Loucy (cell line): ENCODE data around the gene EDARADD.

ENCODE experiments used
- EZH2phosphoT487 ChIP-seq: fragments of 200-600 bp; IDR thresholded peaks from 2 replicates; pipeline ENCODE4 v1.6.1; 2018; ENCODE audit warnings: antibody characterized with exemption, mild to moderate bottlenecking, moderate library complexity, borderline replicate concordance
- TF ChIP-seq, protein P1 (sequence below): fragments of 200-600 bp; sonication (generic); conservative IDR thresholded peaks from 2 replicates; pipeline ENCODE4 v1.5.1; 2014; ENCODE audit warnings: mild to moderate bottlenecking, antibody characterized with exemption, low read length

DNA sequence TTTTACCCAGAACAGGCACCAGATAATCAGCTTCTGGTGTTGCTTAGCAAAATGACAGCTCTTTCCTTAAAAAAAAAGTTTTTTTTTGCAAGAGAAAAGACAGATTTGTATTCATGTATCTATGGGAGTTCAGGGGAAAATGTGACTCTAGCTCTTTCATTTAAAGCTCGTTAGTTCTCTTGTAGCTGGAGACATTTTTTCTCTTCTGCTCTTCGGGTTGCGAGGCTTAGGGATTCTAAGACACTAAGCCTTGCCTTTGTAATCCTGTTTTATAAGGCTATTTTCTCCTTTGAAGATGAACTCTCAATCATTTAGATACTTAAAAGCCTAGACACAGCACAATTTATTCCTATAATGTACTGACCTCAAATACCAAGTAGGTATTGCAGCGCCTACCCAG is 40.3 kb upstream of the EDARADD start:
- TF ChIP-seq, protein P1, sequence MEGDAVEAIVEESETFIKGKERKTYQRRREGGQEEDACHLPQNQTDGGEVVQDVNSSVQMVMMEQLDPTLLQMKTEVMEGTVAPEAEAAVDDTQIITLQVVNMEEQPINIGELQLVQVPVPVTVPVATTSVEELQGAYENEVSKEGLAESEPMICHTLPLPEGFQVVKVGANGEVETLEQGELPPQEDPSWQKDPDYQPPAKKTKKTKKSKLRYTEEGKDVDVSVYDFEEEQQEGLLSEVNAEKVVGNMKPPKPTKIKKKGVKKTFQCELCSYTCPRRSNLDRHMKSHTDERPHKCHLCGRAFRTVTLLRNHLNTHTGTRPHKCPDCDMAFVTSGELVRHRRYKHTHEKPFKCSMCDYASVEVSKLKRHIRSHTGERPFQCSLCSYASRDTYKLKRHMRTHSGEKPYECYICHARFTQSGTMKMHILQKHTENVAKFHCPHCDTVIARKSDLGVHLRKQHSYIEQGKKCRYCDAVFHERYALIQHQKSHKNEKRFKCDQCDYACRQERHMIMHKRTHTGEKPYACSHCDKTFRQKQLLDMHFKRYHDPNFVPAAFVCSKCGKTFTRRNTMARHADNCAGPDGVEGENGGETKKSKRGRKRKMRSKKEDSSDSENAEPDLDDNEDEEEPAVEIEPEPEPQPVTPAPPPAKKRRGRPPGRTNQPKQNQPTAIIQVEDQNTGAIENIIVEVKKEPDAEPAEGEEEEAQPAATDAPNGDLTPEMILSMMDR: no peak
- no peak for TF ChIP-seq EZH2phosphoT487
